ENCODE data around the gene RANBP9.

- TF ChIP-seq CTCF (conservative IDR thresholded peaks at IDR 0.05; ENCODE audit: low read depth, low read length) (no peak), EZH2 (IDR thresholded peaks at IDR 0.05; ENCODE audit: borderline replicate concordance, low read depth, low read length, poor library complexity, severe bottlenecking) (no peak)
Observed at GRCh38 chr6:13673825-13674444, 37.7 kb downstream of the RANBP9 start.
